Osteocyte (in vitro differentiated cells): ENCODE data around the gene SLCO3A1. TPM values are rescaled to one million over a fixed set of nuclear protein-coding genes. Genes with fewer than 3 reads are reported as not detected.

Experiments used
- DNase-seq: peaks from one replicate; pipeline ENCODE4 v3.0.0; 2021; ENCODE audit warnings: mixed read lengths; ENCODE audit not compliant: unreplicated experiment; ENCODE audit errors: extremely low spot score
- H3K27ac Mint-ChIP-seq: one replicate; pipeline ENCODE4 v1.8.0; 2021; ENCODE audit warnings: mild to moderate bottlenecking, mixed read lengths; ENCODE audit not compliant: unreplicated experiment
- H3K27me3 Mint-ChIP-seq: one replicate; pipeline ENCODE4 v1.8.0; 2021; ENCODE audit warnings: mixed read lengths; ENCODE audit not compliant: unreplicated experiment
- H3K36me3 Mint-ChIP-seq: one replicate; pipeline ENCODE4 v1.8.0; 2021; ENCODE audit warnings: mixed read lengths; ENCODE audit not compliant: unreplicated experiment
- H3K4me1 Mint-ChIP-seq: one replicate; pipeline ENCODE4 v1.8.0; 2021; ENCODE audit warnings: mixed read lengths; ENCODE audit not compliant: unreplicated experiment
- H3K4me3 Mint-ChIP-seq: one replicate; pipeline ENCODE4 v1.8.0; 2021; ENCODE audit warnings: mild to moderate bottlenecking, moderate library complexity, mixed read lengths; ENCODE audit not compliant: unreplicated experiment
- H3K9me3 Mint-ChIP-seq: one replicate; pipeline ENCODE4 v1.8.0; 2021; ENCODE audit warnings: mixed read lengths; ENCODE audit not compliant: unreplicated experiment
- total RNA-seq: library from RNA; stranded (reverse); gene quantifications from 2 replicates; pipeline ENCODE4 v1.2.1, GENCODE V29; 2021
- TF ChIP-seq, protein P1 (sequence below): fragments of 200-600 bp; sonication (generic); IDR thresholded peaks from 2 replicates; pipeline ENCODE4 v1.5.0; 2021; ENCODE audit warnings: antibody characterized with exemption, mild to moderate bottlenecking, moderate library complexity

SLCO3A1 gene
- total RNA-seq, 1 donor from 2014 or later = 1.3 TPM

DNA sequence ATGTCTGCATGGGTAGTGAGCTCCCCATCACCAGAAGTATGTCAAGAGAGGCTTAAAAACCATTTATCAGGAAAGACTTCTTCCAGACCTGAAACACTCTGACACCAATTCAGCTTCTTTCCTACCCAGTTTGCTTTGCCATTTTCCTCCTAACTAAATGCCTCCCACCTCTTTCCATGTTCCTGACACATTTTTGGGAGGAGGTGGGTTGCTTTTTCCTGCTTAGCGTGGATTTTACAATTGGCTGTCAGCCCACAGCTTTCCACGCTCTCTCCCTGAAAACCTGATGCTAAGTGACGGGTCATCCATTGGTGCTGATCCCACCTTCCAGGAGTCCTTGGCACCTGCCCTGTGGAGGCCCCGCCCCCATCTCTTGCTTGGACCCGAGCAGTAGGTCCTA is 275.3 kb downstream of the SLCO3A1 start:
- no peaks in the 10 kb centered on the region for H3K27me3 Mint-ChIP-seq
- no peak for DNase-seq

GRCh38 chr15:92130244-92130643 is 276.7 kb downstream of the SLCO3A1 start:
- TF ChIP-seq, protein P1, sequence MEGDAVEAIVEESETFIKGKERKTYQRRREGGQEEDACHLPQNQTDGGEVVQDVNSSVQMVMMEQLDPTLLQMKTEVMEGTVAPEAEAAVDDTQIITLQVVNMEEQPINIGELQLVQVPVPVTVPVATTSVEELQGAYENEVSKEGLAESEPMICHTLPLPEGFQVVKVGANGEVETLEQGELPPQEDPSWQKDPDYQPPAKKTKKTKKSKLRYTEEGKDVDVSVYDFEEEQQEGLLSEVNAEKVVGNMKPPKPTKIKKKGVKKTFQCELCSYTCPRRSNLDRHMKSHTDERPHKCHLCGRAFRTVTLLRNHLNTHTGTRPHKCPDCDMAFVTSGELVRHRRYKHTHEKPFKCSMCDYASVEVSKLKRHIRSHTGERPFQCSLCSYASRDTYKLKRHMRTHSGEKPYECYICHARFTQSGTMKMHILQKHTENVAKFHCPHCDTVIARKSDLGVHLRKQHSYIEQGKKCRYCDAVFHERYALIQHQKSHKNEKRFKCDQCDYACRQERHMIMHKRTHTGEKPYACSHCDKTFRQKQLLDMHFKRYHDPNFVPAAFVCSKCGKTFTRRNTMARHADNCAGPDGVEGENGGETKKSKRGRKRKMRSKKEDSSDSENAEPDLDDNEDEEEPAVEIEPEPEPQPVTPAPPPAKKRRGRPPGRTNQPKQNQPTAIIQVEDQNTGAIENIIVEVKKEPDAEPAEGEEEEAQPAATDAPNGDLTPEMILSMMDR = no peak
- H3K9me3 Mint-ChIP-seq = no peaks in the 10 kb centered on the region
- H3K27me3 Mint-ChIP-seq = no peaks in the 10 kb centered on the region
- H3K36me3 Mint-ChIP-seq = no peaks in the 10 kb centered on the region
- DNase-seq = no peak
- H3K4me3 Mint-ChIP-seq = no peak overlapping the region
- H3K27ac Mint-ChIP-seq = no peak overlapping the region
- H3K4me1 Mint-ChIP-seq = no peaks in the 10 kb centered on the region

More for the DNA sequence above, 275.3 kb downstream of the SLCO3A1 start:
- TF ChIP-seq, protein P1 = no peak
- Mint-ChIP-seq H3K4me3 (no peak overlapping the region), H3K4me1 (no peaks in the 10 kb centered on the region), H3K27ac (no peak overlapping the region), H3K36me3 (no peaks in the 10 kb centered on the region), H3K9me3 (no peaks in the 10 kb centered on the region)

DNA sequence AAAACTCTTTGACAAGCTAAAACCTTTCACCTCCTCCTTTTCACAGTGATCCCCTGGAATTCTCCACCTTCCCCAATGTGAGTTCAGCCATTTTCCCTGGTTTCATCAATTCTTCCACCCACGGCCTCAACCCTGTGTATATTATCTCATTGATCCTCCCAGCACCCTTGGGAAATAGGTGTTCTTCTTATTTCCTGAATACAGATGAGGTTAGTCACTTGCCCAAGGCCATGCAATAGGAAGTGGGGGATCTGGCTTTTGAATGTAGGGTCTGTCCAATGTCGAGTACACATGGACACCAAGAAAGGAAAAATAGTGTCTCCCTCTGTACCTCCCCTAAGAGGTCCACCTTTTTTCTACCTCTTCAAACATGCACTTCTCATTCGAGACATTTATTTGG is 277.4 kb downstream of the SLCO3A1 start:
- Mint-ChIP-seq H3K4me1 (no peaks in the 10 kb centered on the region), H3K27me3 (no peaks in the 10 kb centered on the region), H3K27ac (no peak overlapping the region), H3K4me3 (no peak overlapping the region), H3K9me3 (no peaks in the 10 kb centered on the region), H3K36me3 (no peaks in the 10 kb centered on the region)
- DNase-seq = no peak
- TF ChIP-seq, protein P1 = no peak

GRCh38 chr15:92132982-92133755 is 279.7 kb downstream of the SLCO3A1 start:
- DNase-seq = no peak
- no peak overlapping the region for H3K4me3 Mint-ChIP-seq
- H3K9me3 Mint-ChIP-seq = no peaks in the 10 kb centered on the region
- no peaks in the 10 kb centered on the region for H3K27me3 Mint-ChIP-seq
- TF ChIP-seq, protein P1 = no peak
- H3K27ac Mint-ChIP-seq = no peak overlapping the region
- H3K36me3 Mint-ChIP-seq = no peaks in the 10 kb centered on the region
- H3K4me1 Mint-ChIP-seq = no peaks in the 10 kb centered on the region

DNA sequence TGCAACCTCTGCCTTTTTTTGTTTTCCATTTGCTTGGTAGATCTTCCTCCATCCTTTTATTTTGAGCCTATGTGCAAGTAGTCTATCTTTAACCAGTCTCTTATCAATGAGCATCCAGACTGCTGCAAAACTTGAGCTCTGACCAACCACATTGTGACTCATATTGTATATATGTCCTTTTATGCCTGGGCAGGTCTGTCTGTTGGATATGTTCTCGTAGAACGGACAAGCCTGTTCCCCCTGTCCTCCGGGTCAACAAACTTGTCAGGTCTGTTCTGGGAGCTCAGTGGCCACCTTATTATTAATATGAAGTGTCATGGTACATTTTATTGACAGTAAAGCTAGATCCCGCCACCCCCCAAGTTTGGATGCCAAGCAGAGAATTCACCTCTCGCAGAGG is 287.3 kb downstream of the SLCO3A1 start:
- no peaks in the 10 kb centered on the region for H3K36me3 Mint-ChIP-seq
- DNase-seq = peak; percentile 46
- H3K4me3 Mint-ChIP-seq = no peak overlapping the region
- H3K4me1 Mint-ChIP-seq = no peaks in the 10 kb centered on the region
- no peak overlapping the region for H3K27ac Mint-ChIP-seq
- TF ChIP-seq, protein P1 = no peak
- H3K9me3 Mint-ChIP-seq = peaks cover 4% of the 10 kb centered on the region
- no peaks in the 10 kb centered on the region for H3K27me3 Mint-ChIP-seq
